ENCODE data around the gene ADAMTS18.
"Not testable (repeated sequence)": the region's sequence is repeated elsewhere in the genome, so short reads cannot be mapped to it uniquely, and the experiment has no call there.

Gene ADAMTS18

DNA sequence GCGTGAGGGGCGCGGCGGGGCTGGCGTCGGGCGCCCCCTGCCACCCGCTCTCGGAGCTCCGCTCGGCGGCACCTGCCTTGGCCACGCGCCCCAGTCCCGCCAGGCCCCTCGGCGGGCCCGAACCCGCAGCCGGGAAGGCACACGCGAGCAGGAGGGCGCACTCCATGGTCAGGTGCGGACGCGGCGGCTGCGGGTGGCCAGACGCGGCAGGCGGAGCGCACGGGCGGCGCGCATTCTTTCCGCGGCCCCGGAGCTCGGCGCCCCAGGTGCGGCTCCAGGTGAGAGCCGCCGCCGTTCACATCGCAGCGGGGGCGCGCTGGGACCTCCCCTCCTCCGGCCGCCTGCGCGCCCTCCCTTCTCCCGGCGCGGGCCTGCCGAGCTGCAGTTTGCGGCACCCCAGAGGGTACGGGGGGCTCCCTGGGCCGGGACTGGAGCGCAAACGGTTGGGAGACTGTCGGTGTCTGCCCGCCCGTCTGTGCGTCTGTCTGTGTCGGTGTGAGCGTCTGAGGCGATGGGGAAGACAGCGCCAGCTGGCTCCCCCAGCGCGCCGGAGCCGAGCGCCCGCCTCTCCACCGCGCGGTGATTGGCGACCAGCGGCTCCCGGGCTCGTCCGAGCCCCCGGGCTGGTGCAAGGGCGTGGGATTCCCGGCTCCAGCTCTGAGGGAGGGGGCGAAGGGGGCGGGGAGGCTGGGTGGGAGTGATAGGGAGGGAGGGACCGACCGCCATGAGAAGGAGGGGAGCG, at the start of gene ADAMTS18:
ADAMTS18 (minus strand) TSS at position 505 of the 742 bp plus-strand sequence; CDS start at position 166, 339 bp downstream.
- DNase-seq (ENCODE audit: low read depth) = no peak

DNA sequence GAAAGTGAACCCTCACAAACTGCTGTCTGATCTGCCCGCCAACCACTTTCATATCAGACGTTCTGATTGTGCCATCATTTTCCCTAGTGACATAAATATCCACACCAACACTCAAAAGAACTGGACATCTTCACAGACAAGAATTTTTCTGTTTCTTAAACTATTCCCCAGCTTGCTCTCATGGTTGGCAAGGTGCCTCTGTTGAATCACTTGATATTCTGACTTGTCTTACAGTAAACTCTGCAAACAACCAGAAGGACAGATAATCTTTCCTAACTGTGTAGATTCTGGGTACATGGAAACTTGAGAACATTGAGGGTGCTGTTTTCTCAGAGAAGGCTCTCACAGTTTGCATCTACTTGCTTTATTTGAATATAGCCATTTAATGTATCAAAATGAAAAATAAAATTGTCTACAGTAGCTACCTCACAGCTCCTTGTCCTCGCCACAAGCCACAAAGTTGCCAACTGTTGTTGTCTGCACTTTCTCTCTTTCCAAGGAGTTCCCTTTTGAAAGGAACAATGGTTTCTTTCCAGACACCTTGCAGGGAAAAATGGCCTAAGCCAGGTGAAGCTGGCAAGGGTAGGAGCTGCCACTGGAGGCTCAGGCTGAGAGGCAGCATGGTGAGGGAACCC, 46.0 kb upstream of the ADAMTS18 start:
- DNase-seq (ENCODE audit: low read depth) = no peak

DNA sequence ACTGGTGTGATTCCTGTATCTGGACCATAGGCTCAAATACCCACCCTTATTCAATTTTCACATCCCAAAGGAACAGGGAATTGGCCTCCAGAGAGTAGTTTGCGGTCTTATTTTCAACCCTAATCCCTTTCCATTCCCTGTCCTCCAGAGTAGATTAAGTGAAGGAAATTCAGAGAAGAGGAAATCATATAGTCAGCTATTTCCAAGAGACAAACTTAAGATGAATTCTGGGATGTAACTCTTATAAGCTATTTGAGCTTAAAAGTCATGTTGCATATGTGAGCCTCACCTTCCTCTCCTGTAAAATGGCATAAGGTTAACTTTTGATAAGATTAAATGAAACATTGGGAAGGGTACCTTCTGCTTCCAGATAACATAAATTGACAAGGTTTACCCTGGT, 37.4 kb upstream of the ADAMTS18 start:
- DNase-seq (ENCODE audit: low read depth) = no peak

DNA sequence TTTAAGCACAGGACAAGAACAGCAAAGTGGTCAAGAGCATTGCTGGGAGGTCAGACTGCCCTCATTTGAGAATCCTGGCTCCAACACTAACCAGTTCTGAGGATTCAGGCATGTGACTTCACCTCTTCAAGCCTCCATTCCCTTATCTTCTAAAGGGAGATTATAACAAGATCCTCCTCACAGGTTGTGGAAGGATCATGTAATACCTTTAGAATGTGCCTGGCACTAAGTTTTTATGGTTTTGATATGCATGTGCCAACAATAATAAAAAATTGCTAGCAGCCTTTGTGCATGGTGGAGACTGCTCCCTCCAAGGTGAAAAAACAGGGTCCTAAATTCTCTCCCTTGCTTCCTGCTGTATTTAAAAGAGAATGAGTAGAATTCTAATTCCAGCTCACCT, 36.0 kb upstream of the ADAMTS18 start:
- DNase-seq (ENCODE audit: low read depth) = no peak

DNA sequence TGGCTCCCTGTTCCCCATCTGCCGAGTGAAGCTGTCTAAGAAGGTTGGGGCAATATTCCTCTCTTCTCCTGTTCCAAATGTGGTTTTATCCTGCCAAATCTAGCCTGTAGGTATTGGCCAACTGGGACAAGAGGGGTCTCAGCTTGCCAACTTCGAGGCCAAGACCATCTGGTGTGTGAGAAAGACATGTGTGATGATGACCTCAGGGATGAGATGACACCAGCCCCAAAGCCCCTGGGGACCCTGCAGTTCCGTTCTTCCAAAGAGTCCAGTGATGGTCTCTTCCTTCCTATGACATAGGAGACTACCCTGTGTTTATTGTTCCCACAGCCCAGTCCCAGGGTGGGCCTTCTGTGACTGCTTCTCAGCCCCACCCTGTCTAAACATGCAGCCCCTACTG, 34.8 kb upstream of the ADAMTS18 start:
- DNase-seq (ENCODE audit: low read depth) = no peak

- DNase-seq (ENCODE audit: low read depth) = no peak
These were observed 34.0 kb upstream of the ADAMTS18 start for GRCh38 chr16:77468831-77469230.

GRCh38 chr16:77467821-77468335, 33.0 kb upstream of the ADAMTS18 start:
- no peak for DNase-seq (ENCODE audit: low read depth)

- not testable (repeated sequence) for DNase-seq (ENCODE audit: low read depth)
These were observed 28.8 kb upstream of the ADAMTS18 start for GRCh38 chr16:77463659-77464058.

DNA sequence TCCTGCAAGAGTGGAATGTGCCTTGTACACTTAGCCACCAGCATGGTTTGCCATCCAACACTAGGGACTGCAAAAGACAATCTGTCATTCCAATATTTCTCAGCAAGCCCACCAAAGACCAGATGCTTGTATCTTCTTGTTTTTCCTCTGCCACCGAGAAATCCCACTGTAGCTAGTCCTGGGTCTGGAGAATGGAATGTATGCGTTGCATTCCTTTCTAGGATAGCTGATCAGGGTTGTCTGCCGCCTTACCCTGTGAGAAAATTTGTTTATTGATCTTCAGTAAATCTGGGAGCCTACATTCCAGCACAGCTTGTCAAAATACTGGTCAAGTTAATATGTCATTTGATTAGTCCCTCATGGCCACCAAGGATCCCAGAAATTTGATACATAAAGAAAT, 28.1 kb upstream of the ADAMTS18 start:
- DNase-seq (ENCODE audit: low read depth) = no peak

GRCh38 chr16:77459534-77460254, 24.9 kb upstream of the ADAMTS18 start:
- DNase-seq (ENCODE audit: low read depth) = no peak

GRCh38 chr16:77457046-77457445, 22.2 kb upstream of the ADAMTS18 start:
- DNase-seq (ENCODE audit: low read depth) = no peak

- no peak for DNase-seq (ENCODE audit: low read depth)
These were observed 17.4 kb upstream of the ADAMTS18 start for GRCh38 chr16:77452243-77452642.

DNA sequence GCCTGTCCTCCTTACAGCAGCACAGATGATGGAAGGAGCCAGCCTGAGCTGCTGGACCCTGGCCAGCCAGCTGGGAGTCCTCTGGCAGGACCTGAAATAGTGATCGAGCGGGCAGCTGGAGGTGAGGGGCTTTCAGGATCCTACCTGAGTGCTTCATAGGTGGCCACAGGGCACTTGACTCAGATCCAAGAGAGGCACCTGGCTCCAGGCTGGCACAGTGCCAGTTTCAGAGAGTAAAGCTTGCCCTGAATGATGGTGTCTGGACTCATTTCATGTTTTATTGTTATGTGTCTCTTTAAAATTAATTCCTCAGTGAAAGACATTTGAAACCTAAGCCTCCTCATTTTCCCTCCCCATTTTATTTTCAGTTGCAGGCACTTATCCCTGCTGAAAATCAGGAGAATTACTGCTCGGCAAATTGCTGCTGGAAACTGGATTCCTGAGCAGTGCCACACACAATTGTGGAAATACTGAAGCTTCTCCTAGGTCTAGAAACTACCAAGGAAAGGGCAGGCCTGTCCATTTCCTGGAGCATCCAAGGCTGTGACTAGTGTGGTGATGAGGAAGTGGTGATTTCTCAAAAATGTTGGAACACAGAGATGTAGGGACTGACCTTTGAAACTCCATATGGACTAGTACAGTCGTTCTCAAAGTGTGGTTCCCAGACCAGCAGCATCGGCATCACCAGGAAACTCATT, 16.1 kb upstream of the ADAMTS18 start:
- DNase-seq (ENCODE audit: low read depth) = no peak

GRCh38 chr16:77449208-77449607, 14.4 kb upstream of the ADAMTS18 start:
- no peak for DNase-seq (ENCODE audit: low read depth)

DNA sequence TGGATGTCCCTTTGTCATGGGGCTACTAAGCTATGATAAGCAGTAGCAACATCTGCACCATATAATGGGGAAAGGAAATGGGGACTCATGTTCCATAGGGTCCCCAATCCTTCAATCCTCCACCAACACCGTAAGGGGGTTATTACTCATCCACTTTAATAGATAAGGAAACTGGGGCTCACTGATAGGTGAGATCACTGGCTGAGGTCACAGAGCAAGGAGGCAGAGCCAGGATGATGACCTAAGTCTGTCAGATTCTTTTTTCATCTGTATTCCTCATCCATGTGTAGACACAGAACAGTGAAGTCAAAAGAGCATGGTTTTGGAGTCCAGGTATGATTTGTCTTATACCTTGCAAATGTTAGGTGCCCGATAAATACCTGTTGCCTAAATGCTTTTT, 10.5 kb upstream of the ADAMTS18 start:
- DNase-seq (ENCODE audit: low read depth) = no peak

DNA sequence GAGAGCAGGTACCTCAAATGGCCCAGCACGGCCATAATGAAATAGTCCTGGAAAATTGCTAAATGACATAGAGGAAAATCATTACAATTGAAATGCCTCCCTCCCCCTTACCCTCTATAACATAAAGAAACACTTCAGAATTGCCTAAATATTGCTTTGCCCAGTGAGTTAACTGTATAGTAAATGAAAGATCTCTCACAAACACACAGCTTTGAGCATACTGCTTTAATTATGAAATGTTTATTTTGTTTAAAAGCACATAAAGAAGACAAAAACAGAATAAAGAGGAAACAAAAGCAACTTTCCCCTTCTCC, 9.3 kb upstream of the ADAMTS18 start:
- DNase-seq (ENCODE audit: low read depth) = no peak

DNA sequence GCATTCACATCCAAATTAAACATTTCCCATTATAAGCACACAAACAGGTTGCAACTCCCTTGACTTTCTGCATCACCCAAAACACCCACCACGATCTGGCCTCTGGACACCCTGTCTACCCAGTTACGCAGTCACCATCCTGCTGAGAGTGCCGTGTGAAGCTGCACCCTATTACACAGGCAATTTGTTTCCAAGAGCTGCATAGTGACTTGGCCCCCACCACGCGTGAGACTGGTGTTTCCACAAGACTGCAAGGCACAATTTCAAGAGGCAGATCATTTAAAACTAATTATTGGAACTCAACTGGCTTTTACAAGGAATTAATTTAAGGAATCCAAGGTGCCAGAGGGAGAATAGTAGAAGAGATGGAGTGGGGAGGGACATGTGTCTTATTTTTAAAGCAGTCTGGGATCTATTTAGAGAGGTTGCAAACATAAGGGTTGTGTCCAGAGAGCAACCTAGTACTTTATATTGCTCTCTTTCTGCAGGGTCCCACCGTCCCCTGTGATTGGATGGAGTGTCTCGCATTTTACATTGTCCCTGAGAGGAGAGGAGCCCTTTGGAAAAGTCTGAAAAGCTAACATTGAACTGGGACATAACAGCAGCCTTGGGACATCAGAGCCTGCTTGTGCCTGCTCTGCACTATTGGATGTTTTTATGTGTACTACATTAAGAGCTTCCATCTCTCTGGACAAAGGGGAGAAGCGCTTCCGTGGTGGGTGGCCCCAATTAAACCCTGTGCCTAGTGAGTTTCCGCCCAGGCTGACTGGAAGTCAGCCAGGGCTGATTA, 8.7 kb upstream of the ADAMTS18 start:
- DNase-seq (ENCODE audit: low read depth) = no peak

DNA sequence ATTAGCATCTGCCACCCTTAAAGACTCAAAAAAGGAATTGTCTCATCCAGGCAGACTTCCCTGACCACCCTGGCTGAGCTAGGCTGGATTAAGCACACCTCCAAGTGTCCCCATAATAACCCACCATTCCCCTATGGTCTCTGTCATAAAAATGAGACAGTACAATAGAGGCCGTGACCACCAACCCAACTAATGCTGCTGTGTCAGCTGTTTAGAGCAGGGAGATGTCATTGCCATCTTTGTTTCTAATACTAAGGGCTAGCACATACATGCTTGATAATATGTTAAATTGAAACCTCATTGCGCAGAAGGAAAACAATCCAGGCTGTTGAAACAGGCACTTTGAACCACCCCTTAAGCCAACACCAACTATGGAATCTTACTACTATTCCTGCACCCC, 7.2 kb upstream of the ADAMTS18 start:
- no peak for DNase-seq (ENCODE audit: low read depth)

GRCh38 chr16:77439106-77439505, 4.3 kb upstream of the ADAMTS18 start:
- no peak for DNase-seq (ENCODE audit: low read depth)

GRCh38 chr16:77437859-77438258, 3.0 kb upstream of the ADAMTS18 start:
- peak; percentile 1 for DNase-seq (ENCODE audit: low read depth)

GRCh38 chr16:77435272-77435820, 512 bp upstream of the ADAMTS18 start:
- no peak for DNase-seq (ENCODE audit: low read depth)
